ENCODE data around the gene CDH4. TPM values are rescaled to one million over a fixed set of nuclear protein-coding genes. Genes with fewer than 3 reads are reported as not detected.

CDH4 gene
- total RNA-seq, 1 donor from 2014 or later = under 0.01 TPM

DNA sequence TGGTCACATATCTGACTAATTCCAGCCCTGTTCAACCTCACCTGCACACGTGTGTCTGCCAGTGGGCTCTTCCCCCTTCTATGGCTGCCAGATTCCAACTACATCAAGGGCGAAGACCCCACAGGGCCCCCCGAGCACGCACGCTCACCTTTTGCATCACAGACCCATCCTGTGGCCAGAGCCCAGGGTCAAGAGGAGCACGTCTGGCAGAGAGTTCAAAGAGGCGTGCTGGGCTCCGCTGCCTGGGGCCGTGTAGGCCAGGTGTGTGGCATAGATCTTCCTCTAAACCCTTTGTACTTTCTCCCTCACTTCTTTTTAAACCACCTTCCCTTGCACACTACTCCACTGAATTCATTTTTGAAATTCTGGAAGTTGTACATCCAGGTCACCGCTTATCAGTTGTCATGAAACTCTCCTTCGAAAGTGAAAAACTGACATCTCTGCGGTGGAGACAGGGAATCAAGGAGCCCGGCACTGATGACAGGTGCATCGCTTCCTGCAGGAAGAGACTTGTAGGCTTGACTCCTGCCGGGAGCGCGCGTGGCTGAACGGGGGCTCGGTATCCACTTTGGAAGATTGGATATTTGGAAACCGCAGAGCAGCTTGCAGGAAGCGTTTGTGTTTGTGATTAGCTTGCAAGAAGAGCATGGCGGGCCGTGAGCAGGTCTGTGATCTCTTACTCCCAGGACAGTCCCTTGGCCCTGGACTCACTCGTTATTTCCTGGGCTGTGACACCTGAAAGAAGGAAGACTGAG, 397.2 kb downstream of the CDH4 start:
- DNase-seq (ENCODE audit: low read depth in 2 of 2) = no peak

DNA sequence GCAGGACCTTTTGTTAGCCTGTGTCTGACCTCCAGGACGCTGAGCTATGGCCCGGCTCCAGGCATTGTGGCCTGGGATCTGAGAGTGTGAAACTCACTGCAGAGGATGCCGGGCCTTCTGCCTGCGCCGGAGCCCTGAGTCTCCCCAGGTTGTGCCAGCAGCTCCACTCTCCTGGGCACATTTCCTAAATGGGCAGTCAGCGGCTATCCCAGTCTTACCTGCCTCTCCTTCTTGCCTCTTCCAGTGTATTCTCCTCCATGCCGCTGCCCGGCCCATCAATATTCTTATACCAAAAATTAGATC, 397.8 kb downstream of the CDH4 start:
- no peak for DNase-seq (ENCODE audit: low read depth in 2 of 2)

DNA sequence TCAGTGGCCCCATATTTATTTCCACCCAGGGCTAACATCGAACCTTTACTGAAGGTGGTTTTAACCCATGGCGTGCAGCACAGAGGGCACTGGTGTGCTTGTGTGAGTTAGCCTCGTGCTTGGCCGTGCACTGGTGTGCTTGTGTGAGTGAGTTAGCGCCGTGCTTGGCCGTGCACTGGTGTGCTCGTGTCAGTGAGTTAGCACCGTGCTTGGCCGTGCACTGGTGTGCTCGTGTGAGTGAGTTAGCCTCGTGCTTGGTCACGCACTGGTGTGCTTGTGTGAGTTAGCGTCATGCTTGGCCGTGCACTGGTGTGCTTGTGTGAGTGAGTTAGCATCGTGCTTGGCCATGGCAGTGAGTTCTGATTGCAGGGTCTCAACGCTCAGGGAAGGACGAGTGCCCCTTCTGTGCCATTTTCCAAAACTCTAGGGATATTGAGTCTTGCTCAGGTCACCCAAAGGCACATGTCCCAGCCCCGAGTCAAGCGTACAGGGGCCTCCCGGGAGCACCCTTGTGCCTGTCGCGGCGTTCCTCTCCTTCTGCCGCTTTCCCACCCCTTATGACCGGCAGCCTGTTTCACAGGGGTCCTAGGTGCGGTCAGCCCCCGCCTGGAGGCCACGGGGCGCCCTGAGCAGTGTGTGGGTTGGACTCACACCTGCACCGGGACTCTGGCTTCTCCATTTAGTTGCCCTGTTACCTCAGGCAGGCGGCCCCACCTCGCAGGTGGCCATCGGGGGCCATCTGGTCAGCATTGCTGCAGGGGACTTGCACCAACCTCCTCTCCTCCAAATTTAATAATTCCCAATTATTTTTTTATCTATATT, 399.1 kb downstream of the CDH4 start:
- DNase-seq (ENCODE audit: low read depth in 2 of 2) = no peak

DNA sequence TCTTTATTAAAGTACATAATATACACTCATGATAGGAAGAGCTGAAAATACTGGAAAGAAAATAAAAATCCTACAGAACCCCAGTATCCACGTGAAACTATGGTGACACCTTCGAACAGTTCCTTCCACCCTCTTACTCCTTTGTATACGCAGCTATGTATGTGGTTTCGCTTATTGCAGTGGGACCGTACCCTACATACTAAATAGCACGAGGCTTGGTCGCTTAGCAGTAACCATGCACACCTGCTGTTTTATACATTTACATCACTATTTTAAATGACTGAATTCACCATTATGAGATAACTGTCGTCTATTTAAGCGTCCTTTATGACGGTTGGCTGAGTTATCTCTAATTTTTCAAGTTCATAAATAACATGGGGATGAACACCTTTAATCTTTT, 400.1 kb downstream of the CDH4 start:
- no peak for DNase-seq (ENCODE audit: low read depth in 2 of 2)

DNA sequence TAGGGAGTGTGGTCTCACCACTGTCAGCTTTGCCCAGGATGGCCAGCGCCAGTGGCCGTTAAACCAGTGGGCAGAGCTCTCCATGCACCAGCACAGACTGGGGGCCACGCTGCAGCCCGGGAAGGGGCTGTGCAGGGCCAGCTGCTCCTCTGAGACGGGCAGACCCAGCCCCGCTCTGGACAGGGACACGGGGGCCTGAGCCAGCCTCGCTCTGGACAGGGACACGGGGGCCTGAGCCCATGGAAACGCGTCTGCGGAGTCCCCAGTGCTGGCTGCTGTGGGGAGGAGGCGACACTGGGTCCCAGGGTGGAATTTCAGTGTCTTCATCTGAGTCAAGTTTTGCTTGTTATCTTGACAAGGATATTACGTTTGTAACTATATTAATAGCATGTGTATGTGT, 402.7 kb downstream of the CDH4 start:
- DNase-seq (ENCODE audit: low read depth in 2 of 2) = no peak

DNA sequence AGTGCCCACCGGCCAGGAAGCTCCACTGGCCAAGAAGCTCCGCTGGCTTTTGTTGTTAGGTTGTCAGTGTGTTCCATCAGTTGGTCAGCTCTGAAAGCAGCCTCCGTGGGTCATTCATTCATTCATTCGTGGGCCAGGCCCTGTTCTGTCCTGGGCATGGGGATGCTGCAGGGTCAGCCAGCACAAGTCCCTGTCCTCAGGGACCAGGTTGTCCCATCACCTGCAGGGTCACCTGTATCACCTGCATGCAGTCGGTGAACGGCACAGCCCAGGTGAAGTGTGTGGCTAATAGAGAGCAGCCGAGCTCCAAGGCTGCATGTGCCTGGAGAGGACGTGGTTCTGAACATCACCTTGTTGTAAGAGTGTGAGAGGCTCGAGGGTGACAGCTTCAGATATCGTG, 403.5 kb downstream of the CDH4 start:
- no peak for DNase-seq (ENCODE audit: low read depth in 2 of 2)

DNA sequence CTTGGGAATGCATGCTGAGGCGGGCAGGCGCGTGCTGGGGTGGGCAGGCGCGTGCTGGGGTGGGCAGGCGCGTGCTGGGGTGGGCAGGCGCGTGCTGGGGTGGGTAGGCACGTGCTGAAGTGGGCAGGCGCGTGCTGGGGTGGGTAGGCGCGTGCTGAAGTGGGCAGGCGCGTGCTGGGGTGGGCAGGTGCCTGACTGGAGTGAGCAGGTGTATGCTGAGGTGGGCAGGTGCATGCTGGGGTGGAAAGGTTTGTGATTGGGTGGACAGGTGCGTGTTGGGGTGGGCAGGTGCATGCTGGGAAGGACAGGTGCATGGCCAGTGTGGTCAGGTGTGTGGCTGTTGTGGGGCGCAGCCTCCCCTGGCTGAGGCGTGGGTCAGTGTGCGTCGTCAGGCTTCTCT, 404.1 kb downstream of the CDH4 start:
- DNase-seq (ENCODE audit: low read depth in 2 of 2) = no peak

DNA sequence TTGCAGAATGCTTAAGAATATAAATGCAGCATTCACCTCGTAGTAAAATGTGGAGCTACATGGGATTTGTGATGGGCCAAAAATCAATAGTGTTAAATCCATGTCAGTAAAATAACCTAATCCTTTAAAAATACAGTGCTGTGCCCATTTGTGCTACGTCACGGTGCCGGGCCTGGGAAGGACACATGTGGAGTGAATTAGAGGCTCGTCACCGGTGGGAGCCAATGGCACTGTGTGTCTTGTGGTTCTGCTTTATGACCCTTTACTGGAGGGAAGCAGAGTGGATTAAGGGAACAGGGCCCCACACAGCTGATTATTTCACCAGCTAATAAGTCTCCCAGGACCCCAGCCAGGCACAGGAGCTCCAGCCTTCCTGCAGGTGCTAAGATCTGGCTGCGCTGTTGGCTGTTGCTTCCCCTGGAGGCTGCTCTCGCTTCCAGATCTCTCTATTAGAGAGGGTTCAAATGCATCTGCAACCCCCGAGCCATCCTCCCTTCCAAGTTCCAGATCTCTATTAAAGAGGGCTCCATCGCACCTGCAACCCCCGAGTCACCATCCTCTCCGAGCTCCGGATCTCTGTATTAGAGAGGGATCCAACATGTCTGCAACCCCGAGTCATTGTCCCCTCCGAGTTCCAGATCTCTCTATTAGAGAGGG, 405.8 kb downstream of the CDH4 start:
- no peak for DNase-seq (ENCODE audit: low read depth in 2 of 2)

DNA sequence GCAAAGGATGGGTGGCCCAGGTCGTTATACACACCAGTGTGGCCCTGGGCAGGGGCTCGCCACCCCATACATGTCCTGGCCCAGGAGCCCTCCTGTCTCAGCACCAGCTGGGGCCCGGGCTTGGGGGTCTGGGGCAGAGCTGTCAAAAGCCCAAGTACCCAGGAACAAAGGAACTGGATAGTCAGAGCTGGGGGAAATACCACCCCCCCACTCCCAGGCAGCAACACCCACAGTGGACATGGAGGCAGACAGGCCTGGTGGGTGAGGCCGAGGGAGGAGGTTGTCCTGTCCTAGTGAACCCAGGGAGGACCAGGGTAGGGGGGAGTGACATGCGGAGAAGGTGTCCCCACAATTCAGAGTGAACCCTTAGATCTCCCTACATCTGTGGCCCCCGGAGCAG, 406.5 kb downstream of the CDH4 start:
- no peak for DNase-seq (ENCODE audit: low read depth in 2 of 2)

DNA sequence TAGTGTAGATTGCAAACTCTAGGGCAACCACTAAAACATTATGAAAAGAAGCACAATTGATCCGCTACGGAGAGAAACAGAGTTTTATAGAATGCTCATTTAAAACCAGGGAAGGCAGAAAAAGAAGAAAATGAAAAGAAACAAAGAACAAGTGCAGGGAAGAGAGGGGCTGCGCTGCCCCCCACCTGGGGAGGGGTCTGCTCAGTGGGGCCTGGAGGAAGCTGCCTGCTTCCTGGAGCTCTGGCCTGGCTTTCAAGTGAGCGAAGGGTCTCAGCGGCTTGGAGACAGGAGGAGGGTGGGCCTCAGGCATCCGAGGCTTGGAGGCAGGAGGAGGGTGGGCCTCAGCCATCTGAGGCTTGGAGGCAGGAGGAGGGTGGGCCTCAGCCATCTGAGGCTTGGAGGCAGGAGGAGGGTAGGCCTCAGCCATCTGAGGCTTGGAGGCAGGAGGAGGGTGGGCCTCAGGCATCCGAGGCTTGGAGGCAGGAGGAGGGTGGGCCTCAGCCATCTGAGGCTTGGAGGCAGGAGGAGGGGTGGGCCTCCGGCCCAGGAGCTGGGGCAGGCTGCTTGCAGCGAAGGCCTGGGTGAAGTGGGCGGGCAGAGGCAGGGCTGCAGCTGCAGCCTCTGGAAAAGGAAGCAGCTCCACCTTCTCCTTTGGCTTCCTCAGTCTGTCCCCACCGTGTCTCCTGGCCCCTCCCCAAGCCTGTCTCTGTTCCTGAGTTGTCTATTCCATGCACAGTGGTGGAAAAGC, 407.4 kb downstream of the CDH4 start:
- no peak for DNase-seq (ENCODE audit: low read depth in 2 of 2)

DNA sequence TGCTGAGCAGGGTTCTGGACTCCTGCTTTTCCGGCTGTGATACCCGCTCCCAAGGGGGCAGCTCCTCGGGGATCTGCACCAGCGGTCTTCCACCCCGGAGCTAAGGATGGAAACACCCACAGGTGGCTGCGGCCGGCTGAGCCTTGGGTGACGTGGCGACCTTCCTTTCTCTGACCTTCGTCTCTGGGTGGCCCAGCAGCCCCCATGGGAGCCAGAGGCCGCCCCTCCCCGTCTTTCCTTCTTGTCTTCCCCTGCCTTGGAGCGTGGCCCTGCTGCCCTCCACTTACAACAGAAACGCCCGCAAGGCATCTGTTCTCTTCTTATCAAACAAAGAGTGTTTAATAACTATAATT, 407.9 kb downstream of the CDH4 start:
- no peak for DNase-seq (ENCODE audit: low read depth in 2 of 2)

DNA sequence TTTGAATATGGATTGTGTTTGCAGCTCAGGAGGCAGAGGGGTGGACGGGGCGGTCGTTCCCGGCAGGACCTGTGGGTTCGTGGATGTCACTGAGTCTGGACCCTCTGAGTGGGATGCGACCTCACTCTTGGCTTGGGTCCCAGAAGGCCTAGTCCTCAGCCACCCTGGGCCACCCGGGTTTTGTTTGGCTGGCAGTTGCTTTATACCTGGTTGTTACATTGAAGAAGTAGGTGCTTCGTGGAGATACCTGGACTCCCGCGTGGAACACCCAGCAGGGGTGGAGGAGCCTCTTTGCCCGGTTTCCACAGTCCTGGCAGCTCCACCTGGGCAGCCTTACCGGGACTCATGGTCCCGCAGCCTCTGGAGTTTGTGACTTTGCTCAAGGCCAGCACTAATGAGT, 408.5 kb downstream of the CDH4 start:
- no peak for DNase-seq (ENCODE audit: low read depth in 2 of 2)

DNA sequence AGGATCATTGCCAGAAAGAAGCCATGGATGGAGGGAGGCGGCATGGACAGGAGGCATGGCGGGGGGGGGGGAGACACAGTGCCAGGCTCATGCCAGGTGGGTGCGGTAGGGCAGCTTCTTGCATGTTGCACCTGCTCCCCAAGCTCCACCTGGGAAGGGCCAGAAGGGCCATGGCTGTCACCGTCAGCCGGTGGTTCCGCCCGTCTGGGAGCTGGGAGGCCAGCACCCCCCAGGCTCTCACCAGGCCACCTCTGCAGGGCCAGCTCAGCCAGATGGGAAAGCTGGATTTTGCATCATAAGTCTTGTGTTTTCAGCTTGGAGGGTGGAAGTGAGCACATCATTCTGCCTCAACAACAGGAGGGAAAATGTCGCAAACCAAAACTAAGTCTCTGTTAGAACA, 409.0 kb downstream of the CDH4 start:
- DNase-seq (ENCODE audit: low read depth in 2 of 2) = no peak

DNA sequence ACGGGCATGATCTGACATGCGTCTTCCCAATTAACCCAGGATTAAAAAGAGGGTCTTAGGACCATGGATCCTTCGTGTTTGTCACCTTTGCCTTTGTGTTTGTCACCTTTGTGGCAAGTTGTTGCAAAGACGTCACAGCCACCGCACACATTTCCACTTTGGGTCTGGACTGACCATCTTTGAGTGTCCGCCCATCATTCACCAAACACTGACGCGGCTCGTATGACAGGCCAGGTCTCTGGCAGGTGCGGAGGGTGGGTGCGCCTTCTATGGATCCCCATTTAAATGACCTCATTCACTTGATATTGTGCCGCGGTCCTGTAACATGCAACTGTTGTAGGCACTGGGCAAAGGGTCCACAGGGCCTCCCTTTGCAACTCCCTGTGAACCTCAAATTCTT, 409.5 kb downstream of the CDH4 start:
- DNase-seq (ENCODE audit: low read depth in 2 of 2) = no peak

DNA sequence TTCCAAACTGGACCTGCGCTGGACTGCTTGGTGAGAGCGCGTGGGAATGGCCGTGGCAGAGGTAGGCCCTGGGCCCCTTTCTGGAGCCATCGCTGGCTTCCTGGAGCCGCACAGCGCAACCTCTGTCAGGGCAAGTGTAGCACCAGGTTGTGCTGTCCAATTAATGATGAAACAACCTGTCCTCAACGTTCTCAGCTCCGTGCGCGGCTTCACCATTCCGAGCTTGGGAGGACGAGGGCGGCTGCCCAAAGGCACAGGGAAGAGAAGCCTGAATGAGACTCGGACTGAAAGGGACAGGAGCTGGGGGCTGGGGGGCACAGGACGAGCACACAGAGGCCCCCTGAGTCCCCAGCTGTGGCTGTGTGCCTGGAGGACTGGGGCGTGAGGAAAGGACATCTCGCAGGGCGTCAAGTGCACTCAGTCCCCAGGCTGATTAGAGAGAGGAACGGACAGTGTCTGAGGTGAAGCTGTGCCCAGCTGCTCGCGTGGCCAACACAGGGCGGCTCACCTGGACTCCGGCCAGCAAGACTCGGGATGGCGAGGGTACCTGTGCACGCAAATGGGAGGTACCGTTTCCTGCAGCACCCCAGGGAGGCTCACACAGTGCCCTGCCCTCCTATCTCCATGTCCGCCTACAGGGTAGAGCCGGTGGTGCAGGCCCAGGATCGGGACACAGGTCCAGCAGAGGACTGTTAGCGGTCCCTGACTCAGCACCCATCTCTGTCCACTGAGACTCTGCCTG, 410.3 kb downstream of the CDH4 start:
- DNase-seq (ENCODE audit: low read depth in 2 of 2) = no peak

DNA sequence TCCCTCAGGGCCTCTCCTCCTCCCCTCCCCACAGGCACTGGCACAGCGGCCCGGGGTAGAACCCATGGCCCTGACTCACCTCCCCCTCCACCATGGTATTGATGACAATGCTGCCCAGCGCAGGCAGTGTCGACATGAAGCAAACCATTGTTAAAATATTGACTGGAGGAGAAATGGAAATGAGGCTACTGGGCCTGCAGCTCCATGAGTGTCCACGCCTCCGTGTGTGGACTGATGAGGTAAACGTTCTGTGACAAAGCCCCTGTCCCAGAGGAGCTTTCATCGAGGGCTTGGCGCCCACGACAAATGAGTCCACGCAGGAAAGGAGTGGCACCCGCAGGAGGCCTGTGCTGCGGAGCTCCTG, 410.9 kb downstream of the CDH4 start:
- no peak for DNase-seq (ENCODE audit: low read depth in 2 of 2)

DNA sequence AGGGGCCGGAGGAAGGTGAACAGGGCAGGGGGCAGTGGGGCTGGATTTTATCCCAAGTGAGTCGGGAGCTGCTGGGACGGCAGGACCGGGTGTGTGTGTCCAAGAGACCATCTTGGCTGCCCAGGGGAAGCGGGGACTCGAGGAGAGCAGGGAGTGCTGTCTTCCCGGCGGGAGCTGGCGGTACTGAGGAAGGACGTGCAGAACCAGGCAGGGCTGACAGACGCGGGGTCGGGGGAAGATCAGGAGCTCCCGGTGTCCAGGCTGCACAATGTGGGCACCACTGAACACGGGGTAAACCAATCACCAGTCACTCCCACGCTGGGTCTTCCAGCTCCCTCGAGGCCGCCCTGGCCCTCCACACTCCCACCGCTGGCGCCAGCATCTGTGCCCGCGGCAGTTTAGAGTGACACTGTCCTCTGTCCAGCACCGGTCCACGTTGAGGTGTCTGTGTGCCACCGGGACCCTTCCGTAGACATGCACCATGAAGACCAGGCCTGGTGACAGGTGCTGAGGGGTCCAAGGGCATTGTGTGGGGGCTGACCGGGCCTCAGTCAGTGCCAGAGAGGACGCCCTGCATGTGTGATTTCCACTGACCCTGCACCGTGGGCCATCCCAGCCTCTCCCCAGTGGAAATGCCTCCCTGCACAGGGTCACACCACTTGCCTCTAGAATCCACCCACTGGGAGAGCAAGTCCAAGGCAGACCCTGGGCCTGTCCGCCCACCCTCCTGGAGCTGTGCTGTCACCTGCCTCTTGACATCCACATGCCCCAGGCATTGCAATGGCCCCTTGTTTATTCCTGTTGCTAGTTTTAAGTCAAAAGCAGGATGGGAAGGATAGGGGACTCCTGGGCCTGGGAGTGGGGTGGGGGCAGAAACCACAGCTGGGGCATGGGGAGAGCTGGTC, 411.7 kb downstream of the CDH4 start:
- no peak for DNase-seq (ENCODE audit: low read depth in 2 of 2)

DNA sequence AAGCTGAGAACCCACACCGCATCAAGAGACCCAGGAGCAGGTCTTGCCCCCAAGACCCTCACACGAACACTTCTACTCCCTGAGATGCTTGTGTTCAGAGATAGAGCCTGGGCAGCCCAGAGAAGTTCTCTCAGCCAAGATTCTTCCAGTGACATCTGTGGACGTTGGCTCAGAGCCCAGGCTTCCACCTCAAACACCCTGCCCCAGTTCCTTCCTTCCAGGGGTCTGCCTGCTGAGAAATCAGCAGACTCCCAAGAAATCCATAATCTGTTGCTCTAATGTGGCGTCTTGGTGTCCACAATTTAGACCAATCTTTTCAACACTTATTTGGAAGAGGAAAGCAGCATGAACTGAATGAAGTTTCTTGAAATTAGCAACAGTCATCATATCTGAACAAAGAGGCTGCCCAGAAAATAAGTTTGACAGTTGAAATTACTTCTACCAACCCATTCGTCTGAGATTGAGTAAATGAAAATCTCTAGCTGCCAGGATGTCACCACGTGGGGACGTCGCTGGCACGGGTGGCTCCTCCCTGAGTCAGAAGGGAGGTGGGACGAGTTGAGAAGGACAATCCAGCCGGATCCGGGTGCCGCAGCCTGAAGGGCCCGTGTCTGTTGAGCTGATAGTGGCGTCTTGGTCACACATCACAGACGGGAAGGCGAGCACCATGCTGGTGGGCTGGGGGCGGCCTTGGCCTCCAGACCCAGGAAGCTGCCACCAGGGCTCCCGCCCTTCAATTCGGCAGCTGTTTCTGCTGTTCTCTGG, 412.7 kb downstream of the CDH4 start:
- no peak for DNase-seq (ENCODE audit: low read depth in 2 of 2)

DNA sequence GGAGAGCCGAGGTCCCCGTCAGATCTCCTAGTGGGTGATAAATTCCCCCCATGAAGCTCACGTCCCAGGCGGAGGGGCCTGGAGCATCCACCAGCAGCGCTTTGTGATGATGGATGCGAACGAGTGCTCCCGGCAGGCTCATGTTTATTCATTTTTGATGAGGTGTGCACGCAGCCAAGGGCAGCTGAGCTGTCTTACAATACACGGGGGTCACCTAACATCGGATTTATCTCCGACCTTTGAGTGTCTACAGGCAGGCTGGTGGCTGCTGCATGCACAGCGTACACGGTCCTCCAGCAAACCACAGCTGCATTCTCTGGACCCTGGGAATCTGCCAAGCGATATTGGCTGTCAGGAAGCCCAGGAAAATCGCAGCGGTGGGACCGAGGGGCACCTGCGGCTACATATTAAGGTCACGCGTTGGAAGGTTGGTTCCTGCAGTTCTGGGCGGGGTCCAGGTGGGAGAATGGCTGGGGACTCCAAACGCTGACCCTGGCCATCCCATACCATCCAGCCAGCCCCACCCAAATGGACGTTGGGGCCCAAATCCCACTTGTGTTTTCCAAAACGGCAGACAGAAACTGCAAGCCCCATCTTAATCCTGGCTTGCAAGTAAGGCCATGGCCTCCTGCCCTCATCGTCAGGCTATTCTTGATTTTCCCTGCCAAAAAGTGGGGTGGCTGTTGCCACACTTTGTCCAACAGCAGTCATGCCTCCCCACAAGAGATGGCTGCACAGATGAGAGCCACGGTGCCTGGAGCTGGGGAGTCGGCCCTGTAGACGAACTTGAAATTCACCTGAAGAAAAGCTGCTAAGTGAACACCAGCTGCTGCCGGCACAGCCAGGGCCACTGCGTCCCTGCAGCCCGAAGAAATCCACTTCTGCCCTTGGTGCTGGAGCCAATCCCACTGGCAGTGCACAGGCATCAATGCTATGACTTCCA, 413.7 kb downstream of the CDH4 start:
- no peak for DNase-seq (ENCODE audit: low read depth in 2 of 2)
